SIG-M5 treated with dmso at 0.1 percent for 504 hours (cell line): ENCODE results near the gene ZNF597.
A peak's percentile ranks its signal among the peaks of the same experiment; 100 is the strongest.

Source experiments
- DNase-seq: peaks from one replicate; lab custom pipeline; 2025; ENCODE audit not compliant: unreplicated experiment; lab: John Stamatoyannopoulos, UW

ZNF597 gene

DNA sequence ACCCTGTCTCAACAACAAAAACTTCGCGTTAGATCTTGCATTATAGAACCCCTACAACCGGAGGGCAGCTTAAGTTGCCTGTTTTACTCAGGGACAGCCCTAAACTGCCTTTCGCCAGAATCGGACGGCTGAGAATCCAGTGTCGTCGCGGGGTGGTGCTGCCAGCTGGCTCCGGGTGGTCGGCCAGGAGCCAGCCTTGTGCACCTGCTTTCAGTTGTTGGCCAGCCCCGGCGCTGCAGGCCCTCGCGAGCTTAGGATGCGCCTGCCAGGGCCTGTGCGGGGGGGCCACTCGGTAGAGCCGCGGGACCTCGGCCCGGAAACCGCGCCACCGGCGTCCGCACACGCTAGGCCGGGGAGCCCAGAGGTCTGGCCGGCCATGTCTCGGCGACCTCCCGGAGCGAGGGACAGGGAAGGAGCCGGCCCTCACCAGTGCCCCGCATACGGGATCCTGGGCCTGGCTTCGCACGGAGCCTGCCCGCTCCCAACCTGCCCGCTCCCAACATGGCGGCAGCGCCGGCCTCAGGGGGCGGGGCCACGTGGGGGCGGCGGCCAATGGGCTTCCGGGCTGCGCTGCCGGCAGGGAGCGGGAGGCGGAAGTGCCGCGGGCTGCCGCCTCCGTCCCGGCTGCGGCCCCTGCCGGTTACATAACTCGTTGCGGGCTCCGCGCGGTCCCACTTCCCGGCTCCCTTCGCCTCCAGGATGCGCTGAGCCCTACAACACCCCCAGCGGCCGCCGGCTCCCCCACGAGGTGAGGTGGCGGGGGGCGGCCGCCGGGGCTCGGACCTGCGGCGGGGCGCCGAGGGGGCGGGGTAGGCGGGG is 14.3 kb upstream of the ZNF597 start:
- peak; percentile 79 for DNase-seq

DNA sequence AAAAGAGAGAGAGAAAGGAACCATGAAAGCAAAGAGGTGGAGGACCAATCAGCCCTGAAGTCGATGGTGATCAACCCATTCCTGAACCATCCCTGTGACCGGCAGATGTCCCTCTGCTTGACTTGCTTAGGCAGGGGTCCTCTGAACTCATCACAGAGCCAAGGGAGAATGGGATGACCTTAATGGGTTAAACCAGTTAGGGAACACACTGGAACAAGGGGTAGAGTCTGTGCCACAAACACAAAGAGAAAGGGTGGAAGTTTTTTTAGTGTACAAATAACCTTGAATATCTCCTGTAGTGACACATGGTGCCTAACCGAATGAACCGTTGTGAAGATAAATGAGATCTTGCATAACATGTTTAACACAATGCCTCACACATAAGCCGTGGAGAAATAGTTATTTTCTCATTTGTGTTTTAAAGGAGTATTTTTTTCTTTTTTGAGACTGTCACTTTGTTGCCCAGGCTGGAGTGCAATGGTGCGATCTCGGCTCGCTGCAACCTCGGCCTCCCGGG is 11.4 kb upstream of the ZNF597 start:
- DNase-seq = no peak

DNA sequence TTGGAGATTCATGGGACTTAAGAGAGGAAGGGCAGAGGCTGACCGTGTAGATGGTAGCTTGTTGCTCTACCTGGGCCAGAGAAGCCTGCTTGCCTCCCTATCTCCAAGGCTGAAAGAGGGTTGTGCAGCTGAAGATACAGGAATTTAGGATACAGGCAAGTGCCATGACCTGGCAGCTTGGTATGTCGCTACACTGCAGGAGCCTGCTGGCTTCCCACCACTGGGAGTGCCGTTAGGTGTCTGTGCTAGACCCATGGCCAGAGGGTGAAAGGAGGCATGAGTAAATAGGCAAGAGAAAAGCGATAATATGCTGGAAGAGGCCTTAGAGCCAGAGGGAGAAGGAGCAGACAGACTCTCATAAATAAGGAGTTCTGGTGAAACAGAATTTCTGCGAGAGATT is 10.8 kb upstream of the ZNF597 start:
- no peak for DNase-seq

DNA sequence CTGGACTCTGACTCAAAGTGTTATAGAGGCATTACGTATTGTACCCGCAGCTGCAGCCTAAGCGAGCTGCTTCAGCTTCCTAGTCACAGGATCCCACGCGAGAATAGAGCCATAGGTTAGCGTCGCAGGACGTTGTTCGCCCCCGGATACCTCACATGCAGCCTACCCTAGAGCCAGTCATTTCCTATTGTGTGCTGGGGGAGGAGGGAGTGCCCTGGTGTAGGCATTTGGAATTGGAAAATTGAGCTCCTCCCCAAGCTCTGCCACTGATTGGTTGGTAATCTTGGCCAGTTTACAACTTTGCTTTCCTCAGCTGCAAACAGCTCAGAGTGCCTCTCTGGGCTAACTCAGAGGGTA is 706 bp upstream of the ZNF597 start:
- DNase-seq = peak; percentile 51

DNA sequence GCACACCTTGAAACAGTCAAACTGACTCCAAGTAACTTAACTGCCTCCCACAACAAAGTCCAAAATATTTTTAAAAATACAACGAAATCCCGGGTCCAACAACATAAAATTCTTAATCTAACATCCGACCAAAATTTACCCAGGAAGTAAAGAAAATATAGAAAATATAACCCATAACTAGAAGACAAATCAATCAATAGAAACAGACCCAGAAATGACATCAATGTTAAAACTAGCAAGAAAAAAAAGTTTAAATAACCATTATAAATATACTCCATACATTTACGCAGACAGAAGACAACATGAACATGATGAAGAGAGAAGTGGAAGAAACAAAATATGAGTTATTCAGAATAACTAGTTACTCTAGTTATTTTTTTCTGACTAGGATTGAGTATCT is 3.7 kb downstream of the ZNF597 start:
- DNase-seq = no peak

DNA sequence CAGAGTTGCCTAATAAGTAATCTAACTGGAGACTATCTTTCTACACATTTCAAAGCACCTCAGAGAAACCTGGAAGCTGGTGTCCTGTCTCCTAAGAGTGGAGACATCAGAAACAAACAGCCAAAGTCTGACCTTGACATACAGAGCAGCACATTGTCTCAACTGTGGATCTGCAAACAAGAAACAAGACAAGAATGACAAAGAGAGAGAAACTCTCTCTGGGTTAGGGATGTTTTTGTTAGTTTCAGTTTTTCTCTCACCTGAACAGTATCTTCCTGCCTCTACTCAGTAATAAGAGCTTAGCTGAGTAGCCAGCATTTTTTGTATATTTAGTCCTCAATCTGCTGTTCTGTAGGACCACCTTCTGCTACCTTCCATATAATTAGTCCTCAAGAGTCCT is 8.9 kb downstream of the ZNF597 start:
- DNase-seq = no peak

DNA sequence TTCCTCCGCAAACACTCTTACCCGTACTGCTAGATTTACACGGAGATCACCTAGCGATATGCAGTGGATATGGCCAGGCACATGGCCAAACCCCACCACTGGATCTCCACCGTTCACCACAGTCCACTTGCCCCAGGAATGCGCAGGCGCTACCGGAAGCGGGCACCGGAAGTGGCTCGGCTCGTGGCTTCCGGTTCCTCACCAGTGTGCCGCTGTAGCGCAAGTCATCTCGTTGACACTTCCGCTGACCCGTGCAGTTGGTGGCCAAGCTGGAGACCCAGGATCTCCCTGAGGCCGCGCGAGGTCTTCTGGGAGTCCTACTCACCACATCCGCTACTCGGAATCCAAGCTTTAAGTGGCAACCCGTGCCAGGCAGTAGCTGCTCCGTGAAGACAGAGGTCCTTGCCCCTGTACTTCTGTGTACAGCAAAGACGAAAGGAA is 11.5 kb downstream of the ZNF597 start:
- no peak for DNase-seq

DNA sequence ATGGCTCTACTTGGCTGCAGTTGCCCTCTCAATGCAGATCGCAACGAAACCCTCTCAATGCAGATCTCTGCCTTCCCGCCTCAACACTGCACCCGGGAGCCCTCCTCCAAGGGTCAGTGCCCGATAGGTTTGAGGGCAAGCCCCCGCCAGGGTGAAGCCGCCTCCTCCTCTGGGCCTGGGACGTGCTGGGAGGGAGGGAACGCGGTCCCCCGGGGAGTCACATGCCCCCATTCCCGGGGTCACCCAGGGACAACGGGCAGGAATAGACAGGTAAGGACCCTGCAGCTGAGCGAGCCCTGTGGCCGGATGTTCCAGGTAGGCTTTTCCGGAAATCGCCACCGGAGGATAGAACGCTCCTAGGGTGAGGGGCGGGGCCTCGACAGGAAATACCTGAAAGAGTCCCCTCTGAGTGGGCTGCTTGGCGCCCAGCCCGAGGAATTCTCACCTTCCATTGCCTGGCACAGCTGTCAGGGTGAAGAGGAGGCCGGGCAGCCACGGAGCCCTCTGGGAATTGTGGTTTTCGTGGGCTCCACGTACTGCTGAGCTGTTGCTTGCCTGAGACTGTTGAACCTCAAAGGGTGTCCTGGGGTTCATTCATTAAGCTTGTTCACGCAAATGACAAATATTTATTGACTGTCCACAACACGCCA is 29.4 kb downstream of the ZNF597 start:
- DNase-seq = no peak

DNA sequence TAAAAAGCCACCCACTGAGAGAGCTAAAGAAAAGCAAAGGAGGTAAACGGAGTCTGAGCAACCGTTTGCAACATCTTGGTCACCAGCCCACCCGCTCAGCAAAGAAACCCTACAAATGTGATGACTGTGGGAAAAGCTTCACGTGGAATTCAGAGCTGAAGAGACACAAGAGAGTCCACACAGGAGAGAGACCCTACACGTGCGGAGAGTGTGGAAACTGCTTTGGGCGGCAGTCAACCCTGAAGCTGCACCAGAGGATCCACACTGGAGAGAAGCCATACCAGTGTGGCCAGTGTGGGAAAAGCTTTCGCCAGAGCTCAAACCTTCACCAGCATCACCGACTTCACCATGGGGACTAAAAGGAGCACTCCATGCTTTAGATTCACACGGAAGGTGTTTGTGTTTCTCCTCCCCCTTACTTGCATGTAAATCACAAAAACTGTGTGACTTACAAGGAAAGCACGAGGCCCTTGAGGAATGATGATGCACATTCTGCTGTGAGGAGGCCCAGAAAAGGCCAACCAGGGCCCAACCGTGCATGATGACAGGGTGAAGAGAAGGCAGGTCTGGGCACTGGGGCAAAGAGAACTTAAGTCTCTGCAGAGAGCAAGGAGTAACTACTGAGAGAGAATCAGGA is 34.6 kb downstream of the ZNF597 start:
- no peak for DNase-seq

DNA sequence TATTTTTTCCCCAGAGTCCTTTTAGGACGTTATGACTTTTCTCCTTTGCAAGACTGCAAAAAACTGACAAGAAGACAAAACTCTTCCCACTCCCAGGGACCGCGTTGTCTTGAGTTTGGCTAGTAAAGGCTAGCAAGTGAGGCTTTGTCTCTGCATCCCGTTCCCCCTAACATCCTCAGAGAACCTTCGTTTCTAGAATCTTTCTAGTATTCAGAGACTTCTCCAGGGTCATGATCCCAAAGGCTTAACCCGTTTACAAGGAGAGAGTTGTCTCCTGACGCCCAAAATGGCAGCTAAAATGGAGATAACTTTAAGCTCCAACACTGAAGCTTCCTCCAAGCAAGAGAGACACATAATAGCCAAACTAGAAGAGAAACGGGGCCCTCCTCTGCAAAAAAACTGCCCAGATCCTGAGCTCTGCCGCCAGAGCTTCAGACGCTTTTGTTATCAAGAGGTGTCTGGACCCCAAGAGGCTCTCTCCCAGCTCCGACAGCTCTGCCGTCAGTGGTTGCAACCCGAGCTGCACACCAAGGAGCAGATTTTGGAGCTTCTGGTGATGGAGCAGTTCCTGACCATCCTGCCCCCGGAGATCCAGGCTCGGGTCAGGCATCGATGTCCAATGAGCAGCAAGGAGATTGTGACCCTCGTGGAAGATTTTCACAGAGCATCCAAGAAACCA is 41.4 kb downstream of the ZNF597 start:
- no peak for DNase-seq

DNA sequence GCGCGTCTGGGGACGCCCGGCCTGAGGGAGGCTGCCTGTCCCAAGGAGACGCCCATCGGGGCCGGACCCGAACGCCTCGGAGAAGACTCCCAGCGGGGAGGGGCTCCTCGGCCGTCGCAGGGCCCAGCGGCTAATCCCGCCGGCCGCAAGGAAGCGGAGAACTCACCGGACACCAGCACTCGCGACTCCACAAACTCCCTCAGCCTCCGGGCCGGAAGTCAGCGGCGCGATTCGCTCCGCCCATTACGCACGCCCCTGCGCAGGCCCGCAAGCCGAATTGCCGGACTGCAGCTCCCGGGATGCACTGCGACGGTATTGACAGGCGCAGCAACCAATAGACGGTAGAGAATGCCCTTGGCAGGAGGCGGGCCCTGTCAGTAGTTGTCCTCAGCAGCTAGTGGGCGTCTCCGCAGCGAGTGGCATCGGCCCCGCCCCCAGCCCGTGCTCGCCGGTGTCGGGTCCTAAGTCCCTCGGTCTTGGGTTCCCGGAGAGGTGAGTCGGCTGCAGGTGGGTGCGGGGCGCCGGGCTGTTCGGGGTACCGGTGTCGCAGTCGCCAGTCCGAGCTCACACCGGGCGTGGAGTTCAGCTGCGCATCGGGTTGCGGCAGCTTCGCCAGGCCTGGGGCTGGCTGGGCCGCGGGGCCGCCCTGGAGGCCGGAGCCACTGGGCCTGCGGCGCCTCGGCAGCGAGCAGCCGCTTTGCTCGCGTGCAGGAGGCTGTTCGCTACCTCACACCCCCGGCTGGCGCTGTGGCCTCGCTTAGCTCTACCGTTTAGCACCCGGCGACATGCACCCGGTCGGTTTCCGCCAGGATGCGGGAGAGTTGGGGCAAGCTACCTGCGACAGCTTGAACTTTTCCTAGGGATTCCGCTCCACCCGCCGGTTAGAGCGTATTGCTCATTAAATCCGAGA is 42.3 kb downstream of the ZNF597 start, which contains the start of the genes ZNF174 and ZSCAN32:
Gene ZNF174 (plus strand): TSS at position 437 of the 910 bp plus-strand sequence. CDS start 790 bp downstream, outside the sequence.
Gene ZSCAN32 (minus strand): TSS at position 226 of the 910 bp plus-strand sequence. CDS start 3,447 bp downstream, outside the sequence.
- DNase-seq = peak; percentile 98

DNA sequence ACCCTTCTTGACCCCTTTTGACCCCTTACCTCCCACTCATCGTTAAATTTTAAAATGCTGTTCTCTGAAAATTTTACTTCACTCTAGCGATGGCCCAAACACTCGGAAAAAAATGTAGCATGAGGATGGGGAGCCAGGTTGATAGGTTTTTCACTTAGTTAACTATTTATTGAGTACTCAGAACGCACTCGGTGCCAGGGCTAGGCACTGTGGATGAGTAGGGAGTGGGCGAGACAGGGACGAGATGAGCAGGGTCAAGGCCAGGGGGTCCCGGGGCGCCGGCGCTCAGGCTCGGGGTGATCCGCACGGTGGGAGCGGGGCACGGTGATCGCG is 42.9 kb downstream of the ZNF597 start:
- no peak for DNase-seq

DNA sequence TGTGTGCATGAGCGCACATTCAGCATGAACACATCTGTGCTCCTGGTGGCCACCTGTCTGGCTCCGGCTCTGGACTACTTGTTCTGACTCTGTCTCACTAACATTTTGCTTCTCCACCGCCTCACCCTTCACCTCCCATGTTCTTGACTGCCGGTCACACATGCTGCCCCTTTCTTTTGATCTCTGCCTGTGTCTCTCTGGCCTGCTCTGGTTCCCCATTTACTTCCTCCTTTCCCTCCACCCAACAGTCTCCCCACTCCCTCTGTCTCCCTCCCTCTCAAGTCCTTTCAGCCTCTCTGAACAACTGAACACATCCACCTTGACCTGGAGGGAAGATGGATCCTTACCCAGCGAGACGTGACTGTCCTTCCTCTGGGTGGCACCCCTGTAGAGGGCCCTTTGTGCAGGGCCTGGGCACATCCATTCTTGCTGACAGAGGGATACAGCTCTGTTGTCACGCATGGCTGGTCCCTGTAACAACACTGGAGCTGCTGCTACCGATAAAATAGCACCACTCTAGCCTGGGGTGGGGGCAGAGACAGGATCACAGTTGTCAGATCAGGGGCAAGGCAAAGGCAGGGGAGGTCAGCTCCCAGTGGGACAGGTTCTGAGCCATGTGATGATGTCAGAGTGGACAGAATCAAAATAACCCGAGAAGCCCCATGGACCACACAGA is 53.5 kb downstream of the ZNF597 start:
- no peak for DNase-seq

DNA sequence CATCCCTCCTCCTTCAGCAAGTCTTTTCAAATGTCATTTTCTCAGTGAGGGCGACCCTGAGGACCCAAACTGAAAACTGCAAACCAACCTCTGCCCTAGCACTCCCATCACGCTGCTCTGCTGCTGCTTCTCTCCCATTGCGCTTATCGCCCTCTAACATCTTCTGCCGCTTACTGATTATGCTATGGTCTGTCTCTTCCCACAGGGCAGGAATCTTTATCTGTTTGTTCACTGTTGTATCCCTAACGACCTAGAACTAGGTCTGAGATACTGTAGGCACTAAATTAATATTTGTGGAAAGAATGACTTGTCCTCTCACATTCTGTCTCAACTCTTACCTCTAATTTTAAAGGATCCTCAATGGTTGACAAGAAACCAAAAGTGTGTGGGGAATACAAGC is 55.0 kb downstream of the ZNF597 start:
- no peak for DNase-seq

DNA sequence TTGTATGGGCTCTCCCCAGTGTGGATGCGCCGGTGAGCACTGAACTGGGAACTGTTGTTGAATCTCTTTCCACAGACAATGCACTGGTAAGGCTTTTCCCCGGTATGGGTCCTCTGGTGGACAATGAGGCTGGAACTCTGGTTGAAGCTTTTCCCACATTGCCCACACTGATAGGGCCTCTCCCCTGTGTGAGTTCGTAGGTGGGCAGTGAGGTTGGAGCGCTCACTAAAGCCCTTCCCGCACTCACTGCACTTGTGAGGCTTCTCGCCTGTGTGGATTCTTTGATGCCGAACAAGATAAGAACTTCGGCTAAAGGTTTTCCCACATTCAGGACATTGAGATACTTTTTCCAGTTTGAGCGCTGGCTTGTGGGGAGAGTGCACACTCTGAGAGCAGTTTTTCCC is 60.3 kb downstream of the ZNF597 start:
- DNase-seq = no peak
